ENCODE results near the gene WWOX. TPM values are rescaled to one million over a fixed set of nuclear protein-coding genes. Genes with fewer than 3 reads are reported as not detected.

The WWOX gene
- total RNA-seq, 1 experiment from 2014 or later = 18.0 TPM

GRCh38 chr16:78927766-78928165 lies 828.3 kb downstream of the WWOX start:
- DNase-seq (ENCODE audit: low read depth) = no peak

- DNase-seq (ENCODE audit: low read depth) = peak; percentile 1
Measured at GRCh38 chr16:78929841-78930240, 830.4 kb downstream of the WWOX start.

DNA sequence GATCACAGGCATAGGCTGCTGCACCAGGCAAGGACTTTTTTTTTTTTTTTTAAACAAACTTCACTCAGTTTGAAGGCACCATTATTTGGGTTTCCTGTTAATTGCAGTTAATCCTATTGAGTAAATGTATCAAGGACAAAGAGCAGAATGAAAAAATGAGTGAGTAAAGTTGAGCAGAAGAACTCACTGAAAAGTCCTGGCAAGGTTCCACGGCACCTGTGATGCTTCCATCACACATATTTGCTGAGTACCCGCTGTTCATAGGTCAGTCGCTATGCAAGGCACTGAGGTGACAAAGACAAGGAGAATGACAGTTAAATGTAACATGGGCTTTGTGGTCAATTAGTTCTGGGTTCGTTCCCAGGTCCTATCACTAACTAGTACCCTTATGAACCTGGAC lies 831.1 kb downstream of the WWOX start:
- no peak for DNase-seq (ENCODE audit: low read depth)

- no peak for DNase-seq (ENCODE audit: low read depth)
Measured at GRCh38 chr16:78931267-78931666, 831.8 kb downstream of the WWOX start.

DNA sequence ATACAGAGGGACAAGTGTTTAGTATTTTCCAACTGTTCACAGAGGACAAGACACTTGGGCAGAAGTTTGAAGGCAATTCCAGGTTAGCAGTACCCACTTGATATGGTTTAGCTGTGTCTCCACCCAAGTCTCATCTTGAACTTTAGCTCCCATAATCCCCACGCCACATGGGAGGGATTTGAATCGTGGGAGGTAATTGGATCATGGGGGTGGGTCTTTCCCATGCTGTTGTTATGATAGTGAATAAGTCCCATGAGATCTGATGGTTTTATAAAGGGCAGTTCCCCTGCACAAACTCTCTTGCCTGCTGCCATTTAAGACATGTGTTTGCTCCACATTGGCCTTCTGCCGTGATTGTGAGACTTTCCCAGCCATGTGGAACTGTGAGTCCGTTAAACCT lies 832.2 kb downstream of the WWOX start:
- DNase-seq (ENCODE audit: low read depth) = no peak

- DNase-seq (ENCODE audit: low read depth) = no peak
Measured at GRCh38 chr16:78932355-78932943, 833.0 kb downstream of the WWOX start.

GRCh38 chr16:78936060-78936459 lies 836.6 kb downstream of the WWOX start:
- DNase-seq (ENCODE audit: low read depth) = no peak

GRCh38 chr16:78939597-78939996 lies 840.1 kb downstream of the WWOX start:
- no peak for DNase-seq (ENCODE audit: low read depth)

GRCh38 chr16:78942625-78943245 lies 843.3 kb downstream of the WWOX start:
- DNase-seq (ENCODE audit: low read depth) = no peak

GRCh38 chr16:78945336-78945735 lies 845.9 kb downstream of the WWOX start:
- DNase-seq (ENCODE audit: low read depth) = no peak

GRCh38 chr16:78946556-78946955 lies 847.1 kb downstream of the WWOX start:
- no peak for DNase-seq (ENCODE audit: low read depth)

DNA sequence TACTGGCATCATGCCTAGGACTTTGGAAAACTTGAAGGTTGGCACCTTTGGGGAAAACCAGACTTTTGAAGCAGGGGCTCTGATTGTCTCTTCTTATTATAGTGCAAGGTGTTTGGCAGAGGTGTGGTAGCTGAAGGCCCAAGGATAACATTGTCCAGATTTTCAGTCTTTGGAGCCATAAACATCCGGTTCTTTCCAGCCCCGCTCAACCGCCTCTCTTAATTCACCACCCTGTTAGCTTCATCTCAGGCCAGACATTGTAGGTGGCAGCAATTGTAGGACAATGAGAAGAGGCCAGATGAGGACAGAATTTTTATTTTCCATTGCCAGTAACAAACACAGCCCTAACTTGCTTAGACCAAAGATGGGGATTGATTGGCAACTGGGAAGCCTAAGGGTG lies 851.3 kb downstream of the WWOX start:
- no peak for DNase-seq (ENCODE audit: low read depth)

- no peak for DNase-seq (ENCODE audit: low read depth)
Measured at GRCh38 chr16:78952630-78953029, 853.2 kb downstream of the WWOX start.

DNA sequence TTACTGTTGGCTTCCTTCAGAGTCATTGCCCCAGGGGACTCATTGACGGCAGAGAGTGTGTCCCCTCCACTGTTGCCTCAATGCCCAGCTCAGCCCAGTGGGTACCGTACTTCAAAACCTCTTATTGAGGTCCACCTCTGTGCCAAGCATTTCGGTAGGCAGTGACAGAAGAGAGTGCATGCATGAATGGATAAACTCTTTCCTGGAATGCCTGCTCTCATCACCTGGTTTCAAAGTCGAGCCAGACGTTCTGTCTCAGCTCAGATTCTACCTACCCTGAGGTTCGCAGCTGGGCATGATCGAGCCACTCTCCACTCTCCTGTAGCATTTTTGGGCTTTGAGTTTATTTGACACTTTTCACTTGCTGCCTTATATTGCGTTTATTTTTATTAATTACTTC lies 854.1 kb downstream of the WWOX start:
- no peak for DNase-seq (ENCODE audit: low read depth)

DNA sequence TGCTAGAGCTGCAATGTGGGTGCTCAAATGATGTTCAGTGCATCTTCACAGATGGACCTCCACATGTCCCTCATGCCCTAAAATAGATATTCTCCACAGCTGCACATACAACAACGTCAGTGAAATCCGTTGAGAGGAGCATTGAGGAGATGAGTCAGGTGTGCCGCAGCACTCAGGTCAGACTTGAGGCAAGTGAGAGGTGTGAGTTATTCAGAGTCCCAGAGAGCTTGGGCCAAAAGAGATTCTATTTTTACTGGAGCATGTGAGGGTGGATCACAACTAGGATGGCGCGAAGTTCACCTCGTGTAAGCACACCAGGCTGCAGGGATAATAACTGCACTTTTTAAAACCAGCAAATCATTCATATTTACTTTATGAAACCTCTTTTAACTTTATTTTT lies 855.8 kb downstream of the WWOX start:
- DNase-seq (ENCODE audit: low read depth) = no peak

DNA sequence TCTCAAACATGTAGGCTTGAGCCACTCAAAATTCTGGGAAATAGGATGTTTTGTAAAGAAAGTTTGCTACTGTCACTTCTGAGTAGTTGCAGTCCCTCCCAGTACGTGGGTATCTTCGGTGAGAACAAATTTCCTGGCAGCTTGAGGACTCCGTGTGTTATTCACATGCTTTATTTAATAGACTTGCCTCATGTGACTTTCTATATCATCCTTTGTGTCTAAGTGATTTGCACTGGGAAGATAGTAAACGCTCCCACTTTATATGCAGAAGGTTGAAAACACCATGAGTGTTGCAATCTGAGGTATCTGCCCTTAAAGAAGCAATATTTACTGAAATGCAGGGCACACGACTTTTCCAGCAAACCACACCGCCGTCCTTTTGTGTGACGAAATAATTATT lies 857.4 kb downstream of the WWOX start:
- DNase-seq (ENCODE audit: low read depth) = no peak

GRCh38 chr16:78957317-78958100 lies 858.1 kb downstream of the WWOX start:
- DNase-seq (ENCODE audit: low read depth) = no peak

DNA sequence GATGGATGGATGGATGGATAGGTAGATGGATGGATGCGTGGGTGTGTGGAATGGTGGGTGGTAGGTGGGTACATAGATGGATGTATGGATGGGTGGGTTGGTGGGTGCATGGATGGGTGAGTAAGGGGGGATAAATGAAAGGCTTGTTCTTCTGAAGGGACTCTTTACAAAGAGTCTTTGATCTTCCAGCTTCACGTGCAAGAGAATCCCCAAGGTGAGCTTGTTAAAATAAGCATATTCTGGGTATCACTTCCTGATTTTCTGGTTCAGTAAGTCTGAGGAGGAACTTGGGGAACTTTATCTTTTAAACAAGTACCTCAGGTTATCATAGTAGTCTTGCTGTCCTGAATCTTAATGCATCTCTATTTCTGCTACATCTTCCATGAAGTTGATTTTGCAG lies 862.0 kb downstream of the WWOX start:
- no peak for DNase-seq (ENCODE audit: low read depth)

DNA sequence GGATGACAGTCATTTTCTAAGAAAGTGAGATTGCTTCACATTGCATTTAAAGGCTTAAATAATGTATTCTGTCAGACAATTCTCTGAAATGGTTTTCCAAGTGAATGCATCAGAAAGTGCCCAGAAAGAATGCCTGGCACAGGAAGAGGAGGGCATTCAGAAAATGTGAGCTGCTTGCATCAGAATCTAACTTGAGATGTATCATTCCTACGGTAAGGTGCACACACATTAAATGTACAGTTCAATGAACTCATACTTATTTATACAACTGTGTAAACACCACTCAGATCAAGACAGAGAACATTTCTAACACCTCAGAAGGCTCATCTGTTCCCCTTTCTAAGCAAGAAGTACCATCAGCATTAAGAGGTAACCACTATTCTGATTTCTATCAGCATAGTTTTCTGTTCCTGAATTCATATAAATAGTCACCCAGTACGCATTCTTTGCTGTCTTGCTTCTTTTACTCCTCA lies 863.0 kb downstream of the WWOX start:
- no peak for DNase-seq (ENCODE audit: low read depth)

DNA sequence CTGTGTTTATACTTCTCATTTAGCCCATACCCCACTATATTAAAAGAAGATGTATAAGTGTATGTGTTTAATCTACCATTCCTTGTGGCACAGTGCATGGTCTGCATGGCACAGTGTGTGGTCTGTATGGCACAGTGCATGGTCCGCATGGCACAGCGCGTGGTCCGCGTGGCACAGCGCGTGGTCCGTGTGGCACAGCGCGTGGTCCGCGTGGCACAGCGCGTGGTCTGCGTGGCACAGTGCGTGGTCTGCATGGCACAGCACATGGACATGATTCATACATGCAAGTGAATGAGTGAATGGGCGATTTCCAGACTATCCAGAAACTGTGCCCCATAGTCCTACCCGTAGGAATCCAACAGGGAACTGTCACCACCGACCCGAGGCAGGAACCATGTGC lies 868.5 kb downstream of the WWOX start:
- DNase-seq (ENCODE audit: low read depth) = no peak

DNA sequence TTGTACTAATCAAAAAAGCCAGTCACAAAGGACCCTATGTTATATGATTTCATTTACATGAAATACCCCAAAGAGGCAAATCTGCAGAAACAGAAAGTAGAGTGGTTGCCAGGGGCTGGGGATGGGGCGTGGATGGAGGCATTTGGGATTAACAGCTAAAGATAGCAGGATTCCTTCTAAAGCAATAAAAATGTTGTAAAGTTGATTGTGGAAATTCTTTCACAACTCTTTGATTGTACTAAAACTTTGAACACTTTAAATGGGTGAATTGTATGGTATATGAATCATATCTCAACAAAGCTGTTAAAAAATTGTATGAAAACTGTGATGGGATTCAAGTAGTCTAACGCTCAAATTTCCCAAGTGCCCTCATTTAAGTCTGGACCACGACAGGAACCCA lies 870.3 kb downstream of the WWOX start:
- DNase-seq (ENCODE audit: low read depth) = no peak

DNA sequence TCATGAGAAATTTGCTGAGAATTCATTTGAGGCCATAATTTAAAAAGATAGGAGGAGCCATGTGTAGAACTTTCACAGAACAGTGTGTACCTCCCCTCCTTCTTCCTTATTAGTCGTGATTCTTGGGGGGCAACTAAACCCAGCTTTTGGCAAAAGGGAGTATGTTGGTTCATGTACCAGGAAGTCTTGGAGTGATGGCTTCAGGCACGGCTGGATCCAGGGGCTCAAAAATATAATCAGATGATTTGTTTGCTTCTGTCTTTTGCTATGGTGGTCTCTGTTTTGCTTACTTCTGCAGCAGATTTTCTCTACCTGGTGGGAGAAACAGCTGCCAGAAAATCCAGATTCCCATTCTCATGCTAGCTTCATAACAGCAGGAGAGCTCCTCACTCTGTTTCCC lies 871.2 kb downstream of the WWOX start:
- DNase-seq (ENCODE audit: low read depth) = no peak

DNA sequence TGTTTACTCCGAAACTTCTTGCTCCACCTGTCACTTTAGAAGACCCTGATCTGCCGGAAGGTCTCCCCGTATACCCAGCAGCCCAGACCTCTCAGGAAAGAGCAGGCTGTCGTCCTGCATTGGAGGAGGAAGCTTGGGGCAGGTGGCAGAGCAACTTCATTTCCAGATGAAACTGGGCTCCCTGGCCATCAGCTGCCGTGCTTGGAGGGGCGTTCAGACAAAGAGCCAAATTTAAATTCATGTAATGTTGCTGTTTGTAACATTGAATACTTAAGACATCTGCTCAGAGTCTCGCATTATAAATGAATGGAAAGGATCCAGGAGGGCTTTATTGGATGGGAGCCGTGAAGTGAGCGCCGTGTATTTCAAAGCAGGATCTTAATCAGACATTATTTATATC lies 872.6 kb downstream of the WWOX start:
- DNase-seq (ENCODE audit: low read depth) = no peak
